Endodermal cell (in vitro differentiated cells): Measurements from ENCODE around the gene USP6NL. TPM values are rescaled to one million over a fixed set of nuclear protein-coding genes. Genes with fewer than 3 reads are reported as not detected.
A peak's percentile ranks its signal among the peaks of the same experiment; 100 is the strongest.

Source experiments
- DNase-seq: peaks from one replicate; pipeline ENCODE4 v3.0.0-alpha.2; 2017
- H3K27ac ChIP-seq: 2 replicates; pipeline ENCODE4 v1.5.1; 2013; ENCODE audit warnings: mild to moderate bottlenecking, low read depth, low read length, moderate library complexity
- H3K27me3 ChIP-seq: 2 replicates; pipeline ENCODE4 v1.6.1; 2013; ENCODE audit warnings: mild to moderate bottlenecking, low read length, moderate library complexity; ENCODE audit not compliant: insufficient read depth, control insufficient read depth, poor library complexity, severe bottlenecking
- H3K36me3 ChIP-seq: 2 replicates; pipeline ENCODE4 v1.7.0; 2013; ENCODE audit warnings: mild to moderate bottlenecking, low read length, moderate library complexity; ENCODE audit not compliant: control insufficient read depth, insufficient read depth
- H3K4me1 ChIP-seq: one replicate; pipeline ENCODE4 v1.7.0; 2013; ENCODE audit warnings: low read length; ENCODE audit not compliant: control insufficient read depth, insufficient read depth
- H3K4me3 ChIP-seq: 2 replicates; pipeline ENCODE4 v1.5.1; 2013; ENCODE audit warnings: mild to moderate bottlenecking, low read length, moderate library complexity
- H3K9ac ChIP-seq: 2 replicates; pipeline ENCODE4 v1.6.1; 2013; ENCODE audit warnings: mild to moderate bottlenecking, low read length, moderate library complexity; ENCODE audit not compliant: poor library complexity, severe bottlenecking; ENCODE audit errors: extremely low read depth
- H3K9me3 ChIP-seq: 2 replicates; pipeline ENCODE4 v1.6.1; 2013; ENCODE audit warnings: mild to moderate bottlenecking, low read length, moderate library complexity; ENCODE audit not compliant: control insufficient read depth
- H3K27ac Mint-ChIP-seq: 2 replicates; pipeline ENCODE4 v1.8.0; 2020; ENCODE audit warnings: mixed read lengths
- H3K27me3 Mint-ChIP-seq: 2 replicates; pipeline ENCODE4 v1.8.0; 2021; ENCODE audit warnings: mild to moderate bottlenecking, mixed read lengths; ENCODE audit not compliant: insufficient read depth
- H3K36me3 Mint-ChIP-seq: 2 replicates; pipeline ENCODE4 v1.8.0; 2020; ENCODE audit warnings: low read depth, mixed read lengths
- H3K4me1 Mint-ChIP-seq: 2 replicates; pipeline ENCODE4 v1.8.0; 2020; ENCODE audit warnings: mixed read lengths
- H3K4me3 Mint-ChIP-seq: 2 replicates; pipeline ENCODE4 v1.8.0; 2020; ENCODE audit warnings: mild to moderate bottlenecking, moderate library complexity, mixed read lengths
- H3K9me3 Mint-ChIP-seq: 2 replicates; pipeline ENCODE4 v1.8.0; 2020; ENCODE audit warnings: mild to moderate bottlenecking, mixed read lengths
- WGBS, 2 experiments: methylation state at CpG; one replicate each; pipeline versions ENCODE4 v1.1.5 to v1.1.7; 2013; ENCODE audit warnings: missing lambda C conversion rate in 2 of 2, mixed read lengths in 1 of 2; ENCODE audit not compliant: insufficient coverage in 1 of 2, insufficient read length in 1 of 2; 5-methylcytosine and 5-hydroxymethylcytosine counted together
- total RNA-seq, 2 donors: library from RNA; stranded (reverse); fragmentation: NEBNext Ultra II Directional in 1 of 2; extraction: Animal tissue kit (Norgen Biotek cat#: 25700) in 1 of 2; gene quantifications; 2 replicates in 1 of 2; 3 replicates in 1 of 2; pipeline ENCODE4 v1.2.1, GENCODE V29; 2021
- TF ChIP-seq, protein P1 (sequence below): fragments of 200-600 bp; sonication (generic); conservative IDR thresholded peaks from 2 replicates; pipeline ENCODE4 v1.5.0; 2021; ENCODE audit warnings: antibody characterized with exemption, mild to moderate bottlenecking

The USP6NL gene
- total RNA-seq, 2 donors from 2014 or later, result 20.6 to 22.9 TPM

DNA sequence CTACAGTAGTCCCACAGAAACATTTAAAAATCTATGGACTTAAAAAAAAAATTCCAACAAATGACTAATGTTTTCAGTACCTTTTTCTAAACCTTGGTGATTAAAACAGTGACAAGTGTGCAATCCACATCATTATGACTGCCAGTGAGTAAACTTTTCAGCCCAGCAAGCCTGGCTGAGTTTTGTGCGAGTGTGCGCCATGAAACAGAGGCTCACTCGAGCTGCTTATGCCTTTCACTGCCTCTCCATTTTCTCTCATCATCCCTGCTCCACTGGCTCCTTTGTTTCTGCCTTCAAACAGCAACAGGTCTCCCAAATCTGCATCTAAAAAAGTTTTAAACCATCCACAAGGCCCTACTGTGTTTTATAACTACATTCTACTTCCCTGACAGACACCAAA, 105.8 kb downstream of the USP6NL start:
- Mint-ChIP-seq H3K36me3 (peaks cover 6% of the 10 kb centered on the region), H3K4me1 (peaks cover 31% of the 10 kb centered on the region), H3K4me3 (no peak overlapping the region), H3K27me3 (no peaks in the 10 kb centered on the region), H3K9me3 (no peaks in the 10 kb centered on the region), H3K27ac (peak overlapping the region; percentile 5)
- H3K27me3 ChIP-seq, result no peaks in the 10 kb centered on the region
- TF ChIP-seq, protein P1, sequence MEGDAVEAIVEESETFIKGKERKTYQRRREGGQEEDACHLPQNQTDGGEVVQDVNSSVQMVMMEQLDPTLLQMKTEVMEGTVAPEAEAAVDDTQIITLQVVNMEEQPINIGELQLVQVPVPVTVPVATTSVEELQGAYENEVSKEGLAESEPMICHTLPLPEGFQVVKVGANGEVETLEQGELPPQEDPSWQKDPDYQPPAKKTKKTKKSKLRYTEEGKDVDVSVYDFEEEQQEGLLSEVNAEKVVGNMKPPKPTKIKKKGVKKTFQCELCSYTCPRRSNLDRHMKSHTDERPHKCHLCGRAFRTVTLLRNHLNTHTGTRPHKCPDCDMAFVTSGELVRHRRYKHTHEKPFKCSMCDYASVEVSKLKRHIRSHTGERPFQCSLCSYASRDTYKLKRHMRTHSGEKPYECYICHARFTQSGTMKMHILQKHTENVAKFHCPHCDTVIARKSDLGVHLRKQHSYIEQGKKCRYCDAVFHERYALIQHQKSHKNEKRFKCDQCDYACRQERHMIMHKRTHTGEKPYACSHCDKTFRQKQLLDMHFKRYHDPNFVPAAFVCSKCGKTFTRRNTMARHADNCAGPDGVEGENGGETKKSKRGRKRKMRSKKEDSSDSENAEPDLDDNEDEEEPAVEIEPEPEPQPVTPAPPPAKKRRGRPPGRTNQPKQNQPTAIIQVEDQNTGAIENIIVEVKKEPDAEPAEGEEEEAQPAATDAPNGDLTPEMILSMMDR, result no peak
- H3K4me1 ChIP-seq, result peaks cover 3% of the 10 kb centered on the region
- no peak overlapping the region for H3K4me3 ChIP-seq
- DNase-seq, result no peak
- no peaks in the 10 kb centered on the region for H3K9me3 ChIP-seq
- 79 to 84% methylated on average over 3 of the region's 3 CpGs for WGBS, 2 experiments
- H3K27ac ChIP-seq, result peak overlapping the region; percentile 42
- no peak overlapping the region for H3K9ac ChIP-seq
- peaks cover 3% of the 10 kb centered on the region for H3K36me3 ChIP-seq

DNA sequence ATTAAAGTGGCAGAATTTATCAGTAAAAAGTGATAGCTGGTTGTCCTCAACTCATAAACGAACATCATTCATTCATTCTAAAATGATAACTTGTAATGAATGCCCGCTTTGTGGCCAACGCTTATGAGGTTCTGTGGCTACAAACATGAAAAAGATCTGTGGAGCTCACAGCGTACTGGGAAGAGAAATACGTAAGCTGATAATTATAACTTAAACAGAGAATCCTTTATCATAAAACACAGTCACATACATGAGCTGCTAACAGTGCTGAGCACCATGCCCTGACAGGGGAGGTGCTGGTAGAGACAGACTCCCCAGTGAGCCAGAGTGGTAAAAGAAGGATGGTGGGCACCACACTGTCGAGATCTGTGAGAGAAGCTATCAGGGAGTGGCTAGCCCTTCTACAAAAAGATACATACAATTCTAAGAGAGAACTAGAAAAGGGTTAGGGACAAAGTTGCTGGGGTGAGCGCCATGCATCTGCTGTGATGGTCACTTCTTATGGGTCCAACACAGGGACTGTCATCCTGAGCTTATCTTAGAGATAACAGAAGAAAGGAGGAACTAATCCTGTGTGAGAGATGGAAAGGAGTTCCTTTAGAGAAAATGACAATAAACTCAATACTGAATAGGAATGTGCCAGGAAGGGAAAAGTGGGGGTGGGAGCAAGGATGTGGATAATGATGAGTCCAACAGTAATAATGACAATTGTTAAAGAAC, 106.7 kb downstream of the USP6NL start:
- Mint-ChIP-seq H3K27me3 (no peaks in the 10 kb centered on the region), H3K27ac (no peak overlapping the region), H3K9me3 (no peaks in the 10 kb centered on the region), H3K4me1 (peaks cover 30% of the 10 kb centered on the region), H3K36me3 (peaks cover 6% of the 10 kb centered on the region), H3K4me3 (no peak overlapping the region)
- Histone ChIP-seq H3K4me1 (peaks cover 3% of the 10 kb centered on the region), H3K4me3 (no peak overlapping the region), H3K27ac (no peak overlapping the region), H3K27me3 (no peaks in the 10 kb centered on the region), H3K9ac (no peak overlapping the region), H3K9me3 (no peaks in the 10 kb centered on the region), H3K36me3 (peaks cover 3% of the 10 kb centered on the region)
- WGBS, 2 experiments, result 90 to 94% methylated on average over 5 to 6 of the region's 7 CpGs
- TF ChIP-seq, protein P1, result no peak
- DNase-seq, result no peak

DNA sequence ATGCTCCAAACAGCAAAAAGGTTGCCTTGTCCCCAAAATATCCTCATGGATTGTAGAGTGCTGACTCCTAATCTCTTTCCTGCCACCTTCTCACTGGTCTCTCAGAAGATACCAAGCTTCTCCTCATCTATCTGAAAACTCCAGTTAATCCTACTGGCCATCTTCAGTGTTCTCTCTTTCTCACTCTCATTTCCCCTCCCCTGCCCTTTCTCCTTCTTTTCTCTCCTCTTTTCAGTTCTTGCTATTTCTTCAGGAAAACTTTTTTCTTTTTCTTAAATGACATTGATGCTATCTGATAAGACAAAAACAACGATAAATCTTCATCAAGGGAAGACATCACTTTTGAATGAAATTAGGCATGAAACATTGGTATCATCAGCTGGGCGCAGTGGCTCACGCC, 109.8 kb downstream of the USP6NL start:
- TF ChIP-seq, protein P1, result no peak
- Histone ChIP-seq H3K27me3 (no peaks in the 10 kb centered on the region), H3K9ac (no peak overlapping the region), H3K36me3 (peaks cover 3% of the 10 kb centered on the region), H3K9me3 (no peaks in the 10 kb centered on the region), H3K27ac (no peak overlapping the region), H3K4me3 (no peak overlapping the region), H3K4me1 (no peaks in the 10 kb centered on the region)
- H3K27ac Mint-ChIP-seq, result no peak overlapping the region
- WGBS, 2 experiments, result 95 to 100% methylated on average over 3 of the region's 3 CpGs
- H3K27me3 Mint-ChIP-seq, result no peaks in the 10 kb centered on the region
- peaks cover 6% of the 10 kb centered on the region for H3K36me3 Mint-ChIP-seq
- H3K4me3 Mint-ChIP-seq, result no peak overlapping the region
- H3K9me3 Mint-ChIP-seq, result no peaks in the 10 kb centered on the region
- peaks cover 19% of the 10 kb centered on the region for H3K4me1 Mint-ChIP-seq
- no peak for DNase-seq
